ENCODE results near the gene PLA2G4D. TPM values are rescaled to one million over a fixed set of nuclear protein-coding genes. Genes with fewer than 3 reads are reported as not detected.

Gene PLA2G4D
- total and polyA plus RNA-seq, 2 experiments from 2014 or later = 0.07 to 0.15 TPM

- Histone ChIP-seq H3K27me3 (ENCODE audit: insufficient read depth) (no peaks in the 10 kb centered on the region), H3K27ac (ENCODE audit: low read depth) (no peak overlapping the region), H3K4me3 (no peak overlapping the region), H3K36me3 (ENCODE audit: insufficient read depth) (no peaks in the 10 kb centered on the region), H4K20me1 (replicated peaks; ENCODE audit: insufficient read depth) (no peaks in the 10 kb centered on the region), H3K4me2 (peak overlapping the region; percentile 45; the same call in 1 of the 2 replicates), H3K4me1 (ENCODE audit: insufficient read depth) (peaks cover 21% of the 10 kb centered on the region), H3K9me2 (ENCODE audit: insufficient read depth) (no peaks in the 10 kb centered on the region), H3K79me2 (replicated peaks; ENCODE audit: insufficient read depth) (no peaks in the 10 kb centered on the region), H3F3A (replicated peaks; ENCODE audit: low read depth) (no peaks in the 10 kb centered on the region), H2AFZ (peak overlapping the region; percentile 65; the same call in 1 of the 2 replicates)
- Mint-ChIP-seq H3K36me3 (ENCODE audit: low read depth) (no peaks in the 10 kb centered on the region), H3K27ac (no peak overlapping the region), H3K9me3 (no peaks in the 10 kb centered on the region; the same call in 2 of the 3 replicates), H3K4me1 (peaks cover 25% of the 10 kb centered on the region), H3K4me3 (no peak overlapping the region), H3K27me3 (ENCODE audit: insufficient read depth, low read depth, poor library complexity) (peaks cover 5% of the 10 kb centered on the region)
- TF ChIP-seq, protein P1, sequence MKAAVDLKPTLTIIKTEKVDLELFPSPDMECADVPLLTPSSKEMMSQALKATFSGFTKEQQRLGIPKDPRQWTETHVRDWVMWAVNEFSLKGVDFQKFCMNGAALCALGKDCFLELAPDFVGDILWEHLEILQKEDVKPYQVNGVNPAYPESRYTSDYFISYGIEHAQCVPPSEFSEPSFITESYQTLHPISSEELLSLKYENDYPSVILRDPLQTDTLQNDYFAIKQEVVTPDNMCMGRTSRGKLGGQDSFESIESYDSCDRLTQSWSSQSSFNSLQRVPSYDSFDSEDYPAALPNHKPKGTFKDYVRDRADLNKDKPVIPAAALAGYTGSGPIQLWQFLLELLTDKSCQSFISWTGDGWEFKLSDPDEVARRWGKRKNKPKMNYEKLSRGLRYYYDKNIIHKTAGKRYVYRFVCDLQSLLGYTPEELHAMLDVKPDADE (IDR thresholded peaks at IDR 0.05) = no peak
- TF ChIP-seq, protein P2, sequence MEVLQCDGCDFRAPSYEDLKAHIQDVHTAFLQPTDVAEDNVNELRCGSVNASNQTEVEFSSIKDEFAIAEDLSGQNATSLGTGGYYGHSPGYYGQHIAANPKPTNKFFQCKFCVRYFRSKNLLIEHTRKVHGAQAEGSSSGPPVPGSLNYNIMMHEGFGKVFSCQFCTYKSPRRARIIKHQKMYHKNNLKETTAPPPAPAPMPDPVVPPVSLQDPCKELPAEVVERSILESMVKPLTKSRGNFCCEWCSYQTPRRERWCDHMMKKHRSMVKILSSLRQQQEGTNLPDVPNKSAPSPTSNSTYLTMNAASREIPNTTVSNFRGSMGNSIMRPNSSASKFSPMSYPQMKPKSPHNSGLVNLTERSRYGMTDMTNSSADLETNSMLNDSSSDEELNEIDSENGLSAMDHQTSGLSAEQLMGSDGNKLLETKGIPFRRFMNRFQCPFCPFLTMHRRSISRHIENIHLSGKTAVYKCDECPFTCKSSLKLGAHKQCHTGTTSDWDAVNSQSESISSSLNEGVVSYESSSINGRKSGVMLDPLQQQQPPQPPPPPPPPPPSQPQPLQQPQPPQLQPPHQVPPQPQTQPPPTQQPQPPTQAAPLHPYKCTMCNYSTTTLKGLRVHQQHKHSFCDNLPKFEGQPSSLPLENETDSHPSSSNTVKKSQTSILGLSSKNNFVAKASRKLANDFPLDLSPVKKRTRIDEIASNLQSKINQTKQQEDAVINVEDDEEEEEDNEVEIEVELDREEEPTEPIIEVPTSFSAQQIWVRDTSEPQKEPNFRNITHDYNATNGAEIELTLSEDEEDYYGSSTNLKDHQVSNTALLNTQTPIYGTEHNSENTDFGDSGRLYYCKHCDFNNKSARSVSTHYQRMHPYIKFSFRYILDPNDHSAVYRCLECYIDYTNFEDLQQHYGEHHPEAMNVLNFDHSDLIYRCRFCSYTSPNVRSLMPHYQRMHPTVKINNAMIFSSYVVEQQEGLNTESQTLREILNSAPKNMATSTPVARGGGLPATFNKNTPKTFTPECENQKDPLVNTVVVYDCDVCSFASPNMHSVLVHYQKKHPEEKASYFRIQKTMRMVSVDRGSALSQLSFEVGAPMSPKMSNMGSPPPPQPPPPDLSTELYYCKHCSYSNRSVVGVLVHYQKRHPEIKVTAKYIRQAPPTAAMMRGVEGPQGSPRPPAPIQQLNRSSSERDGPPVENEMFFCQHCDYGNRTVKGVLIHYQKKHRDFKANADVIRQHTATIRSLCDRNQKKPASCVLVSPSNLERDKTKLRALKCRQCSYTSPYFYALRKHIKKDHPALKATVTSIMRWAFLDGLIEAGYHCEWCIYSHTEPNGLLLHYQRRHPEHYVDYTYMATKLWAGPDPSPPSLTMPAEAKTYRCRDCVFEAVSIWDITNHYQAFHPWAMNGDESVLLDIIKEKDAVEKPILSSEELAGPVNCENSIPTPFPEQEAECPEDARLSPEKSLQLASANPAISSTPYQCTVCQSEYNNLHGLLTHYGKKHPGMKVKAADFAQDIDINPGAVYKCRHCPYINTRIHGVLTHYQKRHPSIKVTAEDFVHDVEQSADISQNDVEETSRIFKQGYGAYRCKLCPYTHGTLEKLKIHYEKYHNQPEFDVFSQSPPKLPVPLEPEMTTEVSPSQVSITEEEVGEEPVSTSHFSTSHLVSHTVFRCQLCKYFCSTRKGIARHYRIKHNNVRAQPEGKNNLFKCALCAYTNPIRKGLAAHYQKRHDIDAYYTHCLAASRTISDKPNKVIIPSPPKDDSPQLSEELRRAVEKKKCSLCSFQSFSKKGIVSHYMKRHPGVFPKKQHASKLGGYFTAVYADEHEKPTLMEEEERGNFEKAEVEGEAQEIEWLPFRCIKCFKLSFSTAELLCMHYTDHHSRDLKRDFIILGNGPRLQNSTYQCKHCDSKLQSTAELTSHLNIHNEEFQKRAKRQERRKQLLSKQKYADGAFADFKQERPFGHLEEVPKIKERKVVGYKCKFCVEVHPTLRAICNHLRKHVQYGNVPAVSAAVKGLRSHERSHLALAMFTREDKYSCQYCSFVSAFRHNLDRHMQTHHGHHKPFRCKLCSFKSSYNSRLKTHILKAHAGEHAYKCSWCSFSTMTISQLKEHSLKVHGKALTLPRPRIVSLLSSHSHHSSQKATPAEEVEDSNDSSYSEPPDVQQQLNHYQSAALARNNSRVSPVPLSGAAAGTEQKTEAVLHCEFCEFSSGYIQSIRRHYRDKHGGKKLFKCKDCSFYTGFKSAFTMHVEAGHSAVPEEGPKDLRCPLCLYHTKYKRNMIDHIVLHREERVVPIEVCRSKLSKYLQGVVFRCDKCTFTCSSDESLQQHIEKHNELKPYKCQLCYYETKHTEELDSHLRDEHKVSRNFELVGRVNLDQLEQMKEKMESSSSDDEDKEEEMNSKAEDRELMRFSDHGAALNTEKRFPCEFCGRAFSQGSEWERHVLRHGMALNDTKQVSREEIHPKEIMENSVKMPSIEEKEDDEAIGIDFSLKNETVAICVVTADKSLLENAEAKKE (CRISPR knock-in tag; IDR thresholded peaks at IDR 0.05) = no peak
- DNase-seq (ENCODE audit: low spot score) (peak; percentile 34), ATAC-seq (peak; percentile 9; the same call in 2 of the 3 replicates)
Measured at GRCh38 chr15:42079401-42079908, 14.9 kb downstream of the PLA2G4D start.

DNA sequence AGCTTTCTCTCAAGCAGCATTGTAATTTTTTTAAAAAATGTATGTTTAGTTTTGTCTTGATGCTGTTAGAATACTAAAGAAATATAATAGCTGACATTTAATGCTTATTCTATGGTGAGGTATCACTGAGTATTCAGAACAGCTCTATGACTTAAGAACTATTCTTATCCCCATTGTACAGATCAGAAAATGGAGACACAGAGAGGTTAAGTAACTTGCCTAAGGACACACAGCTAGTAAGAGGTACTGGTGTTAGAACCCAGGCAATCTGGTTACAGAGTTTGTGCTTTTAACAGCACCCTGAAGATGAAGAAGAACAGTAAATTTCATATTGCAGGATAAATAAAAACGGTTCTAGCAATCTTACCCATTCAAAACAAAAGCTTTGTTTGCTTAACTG, 15.5 kb downstream of the PLA2G4D start:
- TF ChIP-seq EZH2 (IDR thresholded peaks at IDR 0.05; ENCODE audit: low read depth, unreplicated experiment) = no peak
- peaks cover 24% of the 10 kb centered on the region for H3K4me1 Mint-ChIP-seq
- no peak overlapping the region for H3K4me3 Mint-ChIP-seq
- no peak overlapping the region for H3K27ac Mint-ChIP-seq
- Histone ChIP-seq H3K79me2 (replicated peaks; ENCODE audit: insufficient read depth) (no peaks in the 10 kb centered on the region), H3F3A (replicated peaks; ENCODE audit: low read depth) (no peaks in the 10 kb centered on the region), H3K4me3 (no peak overlapping the region), H2AFZ (peak overlapping the region; percentile 65; the same call in 1 of the 2 replicates), H3K27me3 (ENCODE audit: insufficient read depth) (no peaks in the 10 kb centered on the region), H4K20me1 (replicated peaks; ENCODE audit: insufficient read depth) (no peaks in the 10 kb centered on the region), H3K4me1 (ENCODE audit: insufficient read depth) (peaks cover 21% of the 10 kb centered on the region), H3K9me2 (ENCODE audit: insufficient read depth) (no peaks in the 10 kb centered on the region), H3K27ac (ENCODE audit: low read depth) (no peak overlapping the region), H3K4me2 (peak overlapping the region; percentile 45; the same call in 1 of the 2 replicates), H3K36me3 (ENCODE audit: insufficient read depth) (no peaks in the 10 kb centered on the region)
- no peaks in the 10 kb centered on the region for H3K36me3 Mint-ChIP-seq (ENCODE audit: low read depth)
- no peak for ATAC-seq
- no peaks in the 10 kb centered on the region; the same call in 2 of the 3 replicates for H3K9me3 Mint-ChIP-seq
- no peak for DNase-seq (ENCODE audit: low spot score)
- peaks cover 7% of the 10 kb centered on the region for H3K27me3 Mint-ChIP-seq (ENCODE audit: insufficient read depth, low read depth, poor library complexity)
